MCF 10A (cell line): ENCODE results near the gene ZNF536. TPM values are rescaled to one million over a fixed set of nuclear protein-coding genes. Genes with fewer than 3 reads are reported as not detected.

Source experiments
- BruUV-seq: library from RNA; stranded (reverse); fragments of 400-500 nt; replicated peaks from 2 replicates; lab custom pipeline; 2021; lab: Mats Ljungman, UMichigan
- CTCF ChIA-PET: fragments of 300-600 bp; sonication (Branson Sonifier 250); formaldehyde crosslinking; extraction: SDS; loops from one replicate; lab custom pipeline; 2021; ENCODE audit warnings: antibody characterized with exemption, inconsistent platforms; lab: Yijun Ruan, JAX
- POLR2A ChIA-PET: fragments of 300-600, 350-650 bp; sonication (Branson Sonifier 250); formaldehyde crosslinking; extraction: SDS; loops from one replicate; lab custom pipeline; 2020; ENCODE audit warnings: antibody characterized with exemption, inconsistent platforms; lab: Yijun Ruan, JAX
- DNase-seq: peaks from one replicate; pipeline ENCODE4 v3.0.0-alpha.2; 2018; ENCODE audit not compliant: unreplicated experiment
- H3K27ac Mint-ChIP-seq: one replicate; pipeline ENCODE4 v1.8.0; 2022; ENCODE audit warnings: mild to moderate bottlenecking, low read depth, mixed read lengths; ENCODE audit not compliant: unreplicated experiment
- H3K27me3 Mint-ChIP-seq: one replicate; pipeline ENCODE4 v1.8.0; 2022; ENCODE audit warnings: mixed read lengths; ENCODE audit not compliant: insufficient read depth, unreplicated experiment
- H3K36me3 Mint-ChIP-seq: one replicate; pipeline ENCODE4 v1.8.0; 2022; ENCODE audit warnings: mild to moderate bottlenecking, moderate library complexity, mixed read lengths; ENCODE audit not compliant: insufficient read depth, unreplicated experiment
- H3K4me1 Mint-ChIP-seq: one replicate; pipeline ENCODE4 v1.8.0; 2022; ENCODE audit warnings: mixed read lengths; ENCODE audit not compliant: insufficient read depth, unreplicated experiment
- H3K4me3 Mint-ChIP-seq: one replicate; pipeline ENCODE4 v1.8.0; 2022; ENCODE audit warnings: mild to moderate bottlenecking, moderate library complexity, mixed read lengths; ENCODE audit not compliant: unreplicated experiment
- H3K9me3 Mint-ChIP-seq: one replicate; pipeline ENCODE4 v1.8.0; 2022; ENCODE audit warnings: mixed read lengths; ENCODE audit not compliant: unreplicated experiment
- intact Hi-C: fragments of 100-400 bp; cut with micrococcal nuclease; formaldehyde crosslinking; loops from 2 replicates; pipeline ENCODE4 v1.14.1; 2022
- total RNA-seq: library from RNA; stranded (reverse); gene quantifications from 2 replicates; pipeline ENCODE4 v1.2.3, GENCODE V29; 2022
- TF ChIP-seq, protein P1 (sequence below): fragments of 200-600 bp; IDR thresholded peaks from one replicate; pipeline ENCODE4 v1.8.0; 2022; ENCODE audit warnings: antibody characterized with exemption, mild to moderate bottlenecking; ENCODE audit not compliant: unreplicated experiment

ZNF536 gene
- total RNA-seq, 1 experiment from 2014 or later, result not detected

DNA sequence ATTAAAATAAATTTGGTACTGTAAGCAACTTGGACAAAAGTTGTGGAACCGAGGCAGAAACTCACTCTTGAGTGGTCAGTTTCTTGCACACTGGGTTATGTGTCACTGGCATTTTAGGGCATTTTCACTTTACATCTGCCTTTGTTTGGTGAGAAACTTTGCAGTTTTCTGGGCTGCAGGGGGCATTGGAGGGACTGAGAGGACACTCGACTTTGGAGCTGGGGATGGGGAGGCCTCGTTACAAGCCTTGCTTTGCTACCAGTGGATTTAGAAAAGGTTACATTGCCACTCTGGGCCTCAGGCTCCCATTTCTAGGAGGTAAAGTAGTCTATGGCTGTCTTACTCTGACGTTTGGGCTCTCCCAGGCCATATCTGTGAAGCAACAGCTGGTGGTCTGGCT lies 41.9 kb upstream of the ZNF536 start:
- CTCF ChIA-PET, result no interaction called here
- H3K27ac Mint-ChIP-seq, result no peak overlapping the region
- TF ChIP-seq, protein P1, sequence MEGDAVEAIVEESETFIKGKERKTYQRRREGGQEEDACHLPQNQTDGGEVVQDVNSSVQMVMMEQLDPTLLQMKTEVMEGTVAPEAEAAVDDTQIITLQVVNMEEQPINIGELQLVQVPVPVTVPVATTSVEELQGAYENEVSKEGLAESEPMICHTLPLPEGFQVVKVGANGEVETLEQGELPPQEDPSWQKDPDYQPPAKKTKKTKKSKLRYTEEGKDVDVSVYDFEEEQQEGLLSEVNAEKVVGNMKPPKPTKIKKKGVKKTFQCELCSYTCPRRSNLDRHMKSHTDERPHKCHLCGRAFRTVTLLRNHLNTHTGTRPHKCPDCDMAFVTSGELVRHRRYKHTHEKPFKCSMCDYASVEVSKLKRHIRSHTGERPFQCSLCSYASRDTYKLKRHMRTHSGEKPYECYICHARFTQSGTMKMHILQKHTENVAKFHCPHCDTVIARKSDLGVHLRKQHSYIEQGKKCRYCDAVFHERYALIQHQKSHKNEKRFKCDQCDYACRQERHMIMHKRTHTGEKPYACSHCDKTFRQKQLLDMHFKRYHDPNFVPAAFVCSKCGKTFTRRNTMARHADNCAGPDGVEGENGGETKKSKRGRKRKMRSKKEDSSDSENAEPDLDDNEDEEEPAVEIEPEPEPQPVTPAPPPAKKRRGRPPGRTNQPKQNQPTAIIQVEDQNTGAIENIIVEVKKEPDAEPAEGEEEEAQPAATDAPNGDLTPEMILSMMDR, result no peak
- no TSS peak for BruUV-seq
- intact Hi-C loops, result no loop called here
- H3K9me3 Mint-ChIP-seq, result peaks cover 24% of the 10 kb centered on the region
- no peaks in the 10 kb centered on the region for H3K36me3 Mint-ChIP-seq
- no peak for DNase-seq
- no peaks in the 10 kb centered on the region for H3K27me3 Mint-ChIP-seq
- POLR2A ChIA-PET, result no interaction called here
- no peak overlapping the region for H3K4me3 Mint-ChIP-seq
- H3K4me1 Mint-ChIP-seq, result no peaks in the 10 kb centered on the region

DNA sequence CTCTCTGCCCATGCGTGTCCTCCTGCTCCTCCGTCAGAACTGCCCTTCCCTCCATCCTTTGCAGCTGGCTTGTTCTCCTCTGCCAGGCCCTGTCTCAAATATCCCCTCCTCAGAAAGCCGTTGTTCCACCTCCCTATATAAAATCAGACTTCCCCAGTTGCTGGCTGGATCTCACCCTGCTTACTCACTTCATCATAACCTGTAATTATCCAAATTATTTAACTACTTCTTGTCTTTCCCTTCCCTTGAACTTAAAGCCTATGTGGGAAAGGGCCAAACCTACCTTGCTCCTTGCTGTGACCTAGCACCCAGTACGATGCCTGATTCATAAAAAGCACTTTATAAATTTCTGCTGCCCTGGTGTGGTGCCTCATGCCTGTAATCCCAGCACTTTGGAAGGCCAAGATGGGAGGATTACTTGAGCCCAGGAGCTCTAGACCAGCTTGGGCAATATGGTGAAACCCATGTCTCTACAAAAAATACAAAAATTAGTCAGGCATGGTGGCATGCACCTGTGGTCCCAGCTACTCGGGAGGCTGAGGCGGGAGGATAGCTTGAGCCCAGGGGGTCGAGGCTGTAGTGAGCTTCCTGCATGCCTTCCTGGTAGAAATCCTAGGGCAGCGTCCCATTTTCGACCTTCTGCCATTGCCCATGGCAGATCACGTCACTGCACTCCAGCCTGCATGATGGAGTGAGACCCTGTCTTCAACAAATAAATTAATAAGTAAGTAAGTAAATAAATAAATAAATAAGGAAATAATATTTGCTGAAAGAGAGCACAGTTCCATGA lies 39.5 kb upstream of the ZNF536 start:
- intact Hi-C loops, result no loop called here
- POLR2A ChIA-PET, result no interaction called here
- Mint-ChIP-seq H3K4me3 (no peak overlapping the region), H3K36me3 (no peaks in the 10 kb centered on the region), H3K4me1 (no peaks in the 10 kb centered on the region), H3K9me3 (peaks cover 24% of the 10 kb centered on the region), H3K27me3 (no peaks in the 10 kb centered on the region), H3K27ac (no peak overlapping the region)
- no TSS peak for BruUV-seq
- no peak for DNase-seq
- CTCF ChIA-PET, result no interaction called here
- TF ChIP-seq, protein P1, result no peak

GRCh38 chr19:30333291-30334065 lies 38.7 kb upstream of the ZNF536 start:
- ChIA-PET POLR2A (no interaction called here), CTCF (interaction anchor here (0.5 to 1.1 kb wide), 2 partner anchors 11 to 26 kb away, joined by 4 to 5 read pairs; no protein-coding TSS in a partner anchor)
- no peak for DNase-seq
- H3K4me1 Mint-ChIP-seq, result no peaks in the 10 kb centered on the region
- intact Hi-C loops, result no loop called here
- BruUV-seq, result no TSS peak
- H3K27ac Mint-ChIP-seq, result no peak overlapping the region
- no peaks in the 10 kb centered on the region for H3K27me3 Mint-ChIP-seq
- TF ChIP-seq, protein P1, result no peak
- no peak overlapping the region for H3K4me3 Mint-ChIP-seq
- no peaks in the 10 kb centered on the region for H3K36me3 Mint-ChIP-seq
- peaks cover 23% of the 10 kb centered on the region for H3K9me3 Mint-ChIP-seq

DNA sequence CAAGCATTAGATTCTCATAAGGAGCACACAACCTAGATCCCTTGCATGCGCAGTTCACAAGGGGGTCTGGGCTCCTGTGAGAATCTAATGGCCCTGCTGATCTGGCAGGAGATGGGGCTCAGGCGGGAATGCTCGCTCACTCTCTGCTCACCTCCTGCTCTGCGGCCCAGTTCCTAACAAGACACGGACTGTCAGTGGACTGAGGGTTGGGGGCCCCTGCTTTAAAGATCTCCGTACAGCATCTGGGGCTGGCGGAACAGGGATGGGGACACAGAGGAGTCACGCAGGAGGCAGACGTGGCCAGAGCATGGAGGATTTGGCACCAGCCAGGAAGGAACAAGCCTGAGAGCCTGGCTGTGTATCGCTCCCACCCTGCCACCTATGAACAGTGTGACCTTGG lies 37.3 kb upstream of the ZNF536 start:
- no TSS peak for BruUV-seq
- Mint-ChIP-seq H3K9me3 (peaks cover 16% of the 10 kb centered on the region), H3K4me3 (no peak overlapping the region), H3K27ac (no peak overlapping the region), H3K27me3 (no peaks in the 10 kb centered on the region), H3K4me1 (no peaks in the 10 kb centered on the region), H3K36me3 (no peaks in the 10 kb centered on the region)
- CTCF ChIA-PET, result interaction anchor here (1.1 kb wide), 1 partner anchor 9 kb away, joined by 5 read pairs; no protein-coding TSS in a partner anchor
- TF ChIP-seq, protein P1, result no peak
- POLR2A ChIA-PET, result no interaction called here
- no peak for DNase-seq
- intact Hi-C loops, result no loop called here
